ENCODE measurements around the gene PCSK6.

The PCSK6 gene

GRCh38 chr15:101384276-101384675, 105.2 kb downstream of the PCSK6 start:
- DNase-seq (ENCODE audit: low read depth in 1 of 2, low spot score in 1 of 2): no peak
- H3K27ac ChIP-seq (replicated peaks): no peak overlapping the region
- TF ChIP-seq SPI1 (IDR thresholded peaks at IDR 0.05; ENCODE audit: borderline replicate concordance, low read depth) (no peak), GABPA (IDR thresholded peaks at IDR 0.05; ENCODE audit: low read depth) (no peak), CTCF (IDR thresholded peaks at IDR 0.05; ENCODE audit: insufficient read depth, low read length) (no peak), REST (IDR thresholded peaks at IDR 0.05; ENCODE audit: insufficient replicate concordance, low read depth) (no peak), POLR2AphosphoS5 (IDR thresholded peaks at IDR 0.05; ENCODE audit: low read depth) (no peak)
- H3K27me3 ChIP-seq (ENCODE audit: insufficient read depth, poor library complexity, severe bottlenecking): no peaks in the 10 kb centered on the region
- H3K4me3 ChIP-seq (replicated peaks; ENCODE audit: insufficient read depth, low read length): no peak overlapping the region

GRCh38 chr15:101382544-101382943, 107.0 kb downstream of the PCSK6 start:
- Histone ChIP-seq H3K4me3 (replicated peaks; ENCODE audit: insufficient read depth, low read length) (no peak overlapping the region), H3K27me3 (ENCODE audit: insufficient read depth, poor library complexity, severe bottlenecking) (no peaks in the 10 kb centered on the region), H3K27ac (replicated peaks) (no peak overlapping the region)
- no peak for TF ChIP-seq POLR2AphosphoS5 (IDR thresholded peaks at IDR 0.05; ENCODE audit: low read depth)
- no peak for TF ChIP-seq SPI1 (IDR thresholded peaks at IDR 0.05; ENCODE audit: borderline replicate concordance, low read depth)
- no peak for TF ChIP-seq REST (IDR thresholded peaks at IDR 0.05; ENCODE audit: insufficient replicate concordance, low read depth)
- TF ChIP-seq CTCF (IDR thresholded peaks at IDR 0.05; ENCODE audit: insufficient read depth, low read length): no peak
- no peak for TF ChIP-seq GABPA (IDR thresholded peaks at IDR 0.05; ENCODE audit: low read depth)
- no peak for DNase-seq (ENCODE audit: low read depth in 1 of 2, low spot score in 1 of 2)

- DNase-seq (ENCODE audit: low read depth in 1 of 2, low spot score in 1 of 2): peak; percentile 29 to 57
- TF ChIP-seq REST (IDR thresholded peaks at IDR 0.05; ENCODE audit: insufficient replicate concordance, low read depth): no peak
- peak; percentile 95 for TF ChIP-seq SPI1 (IDR thresholded peaks at IDR 0.05; ENCODE audit: borderline replicate concordance, low read depth)
- H3K4me3 ChIP-seq (replicated peaks; ENCODE audit: insufficient read depth, low read length): no peak overlapping the region
- no peak overlapping the region for H3K27ac ChIP-seq (replicated peaks)
- no peaks in the 10 kb centered on the region for H3K27me3 ChIP-seq (ENCODE audit: insufficient read depth, poor library complexity, severe bottlenecking)
Measured at GRCh38 chr15:101381671-101382212, 107.8 kb downstream of the PCSK6 start.

Data from HL-60 (cell line).